ENCODE measurements around the gene TMEM247. TPM values are rescaled to one million over a fixed set of nuclear protein-coding genes. Genes with fewer than 3 reads are reported as not detected.

The TMEM247 gene
- total and polyA plus RNA-seq, 2 donors (not counting 3 experiments of a cell fraction or from before 2014, with no cell fraction given), result not detected

DNA sequence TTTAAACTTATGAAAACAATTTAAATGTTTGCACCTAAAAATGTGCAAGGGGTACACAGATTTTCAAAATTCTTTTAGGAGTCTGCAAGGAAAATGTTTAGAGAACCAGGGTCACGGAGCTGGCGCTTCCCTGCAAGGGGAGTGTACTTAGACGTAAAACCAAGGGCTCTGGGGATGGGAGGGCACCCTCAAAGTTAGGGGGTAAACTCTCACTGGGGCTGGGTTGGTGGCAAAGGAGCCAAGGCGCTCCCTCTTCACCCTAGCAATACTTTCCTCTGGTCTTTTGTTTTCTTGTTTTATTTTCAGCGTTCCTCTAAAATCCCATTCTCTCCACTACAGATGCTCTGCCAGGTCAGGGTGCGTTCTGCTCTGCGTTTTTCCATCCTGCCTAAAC, 20.0 kb downstream of the TMEM247 start:
- Histone ChIP-seq H3K4me1 (ENCODE audit: control insufficient read depth, extremely low read depth, insufficient read depth, low read length) (peaks cover 6% of the 10 kb centered on the region), H2AFZ (ENCODE audit: low read depth, low read length) (peak overlapping the region; percentile 92), H3K9me1 (replicated peaks; ENCODE audit: control insufficient read depth, extremely low read depth, insufficient read depth, low read length) (no peaks in the 10 kb centered on the region), H3K27ac (ENCODE audit: insufficient read depth, low read depth, low read length) (no peak overlapping the region), H3K79me2 (ENCODE audit: control insufficient read depth, insufficient read depth, low read length) (no peaks in the 10 kb centered on the region), H4K20me1 (replicated peaks; ENCODE audit: control insufficient read depth, extremely low read depth, insufficient read depth, low read length) (no peaks in the 10 kb centered on the region), H3K36me3 (ENCODE audit: control insufficient read depth in 2 of 2, extremely low read depth in 1 of 2, insufficient read depth in 2 of 2, low read length in 2 of 2) (no peaks in the 10 kb centered on the region), H3K27me3 (ENCODE audit: control insufficient read depth in 2 of 2, insufficient read depth in 2 of 2, low read length in 2 of 2) (no peaks in the 10 kb centered on the region), H3K9me3 (replicated peaks; ENCODE audit: control insufficient read depth, insufficient read depth, low read length) (no peaks in the 10 kb centered on the region), H3K9ac (replicated peaks; ENCODE audit: extremely low read depth, insufficient read depth, low read length) (peak overlapping the region; percentile 18), H3K4me3 (replicated peaks in 1 of 3; ENCODE audit: insufficient read depth in 1 of 3, low read depth in 1 of 3, low read length in 3 of 3) (peak overlapping the region; percentile 38 to 80 (median 63)), H3K4me2 (ENCODE audit: insufficient read depth, low read length) (peak overlapping the region; percentile 96)
- TF ChIP-seq MYC (IDR thresholded peaks at IDR 0.05; ENCODE audit: low read depth, low read length), result no peak
- TF ChIP-seq, protein P1, sequence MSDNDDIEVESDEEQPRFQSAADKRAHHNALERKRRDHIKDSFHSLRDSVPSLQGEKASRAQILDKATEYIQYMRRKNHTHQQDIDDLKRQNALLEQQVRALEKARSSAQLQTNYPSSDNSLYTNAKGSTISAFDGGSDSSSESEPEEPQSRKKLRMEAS (IDR thresholded peaks at IDR 0.05; ENCODE audit: insufficient read depth, insufficient read length), result no peak
- TF ChIP-seq GATA2 (IDR thresholded peaks at IDR 0.05; ENCODE audit: insufficient read depth, insufficient read length, low read depth, low read length), result no peak
- TF ChIP-seq POLR2A (IDR thresholded peaks at IDR 0.05; ENCODE audit: low read depth, low read length), result no peak
- no peak for TF ChIP-seq FOS (IDR thresholded peaks at IDR 0.05; ENCODE audit: borderline replicate concordance, insufficient read depth, low read length)
- no peak for TF ChIP-seq POLR2AphosphoS5 (IDR thresholded peaks at IDR 0.05; ENCODE audit: insufficient read depth, low read depth, low read length)
- TF ChIP-seq, protein P2, sequence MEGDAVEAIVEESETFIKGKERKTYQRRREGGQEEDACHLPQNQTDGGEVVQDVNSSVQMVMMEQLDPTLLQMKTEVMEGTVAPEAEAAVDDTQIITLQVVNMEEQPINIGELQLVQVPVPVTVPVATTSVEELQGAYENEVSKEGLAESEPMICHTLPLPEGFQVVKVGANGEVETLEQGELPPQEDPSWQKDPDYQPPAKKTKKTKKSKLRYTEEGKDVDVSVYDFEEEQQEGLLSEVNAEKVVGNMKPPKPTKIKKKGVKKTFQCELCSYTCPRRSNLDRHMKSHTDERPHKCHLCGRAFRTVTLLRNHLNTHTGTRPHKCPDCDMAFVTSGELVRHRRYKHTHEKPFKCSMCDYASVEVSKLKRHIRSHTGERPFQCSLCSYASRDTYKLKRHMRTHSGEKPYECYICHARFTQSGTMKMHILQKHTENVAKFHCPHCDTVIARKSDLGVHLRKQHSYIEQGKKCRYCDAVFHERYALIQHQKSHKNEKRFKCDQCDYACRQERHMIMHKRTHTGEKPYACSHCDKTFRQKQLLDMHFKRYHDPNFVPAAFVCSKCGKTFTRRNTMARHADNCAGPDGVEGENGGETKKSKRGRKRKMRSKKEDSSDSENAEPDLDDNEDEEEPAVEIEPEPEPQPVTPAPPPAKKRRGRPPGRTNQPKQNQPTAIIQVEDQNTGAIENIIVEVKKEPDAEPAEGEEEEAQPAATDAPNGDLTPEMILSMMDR (IDR thresholded peaks at IDR 0.05; ENCODE audit: extremely low read depth in 1 of 2, insufficient read depth in 1 of 2, low read depth in 1 of 2, low read length in 2 of 2), result no peak
- TF ChIP-seq JUN (IDR thresholded peaks at IDR 0.05; ENCODE audit: borderline replicate concordance, insufficient read depth, insufficient read length, low read depth), result no peak
- TF ChIP-seq EZH2 (IDR thresholded peaks at IDR 0.05; ENCODE audit: borderline replicate concordance, low read depth, low read length, severe bottlenecking), result no peak
- DNase-seq (ENCODE audit: low read depth, low spot score) (no peak), FAIRE-seq (peak; percentile 44)
- intact Hi-C loops (cut with micrococcal nuclease), result no loop called here
- BruUV-seq (replicated peaks), result no TSS peak
- ChIA-PET POLR2A (no interaction called here), CTCF (no interaction called here)
- dilution Hi-C loops (cut with MboI; ENCODE audit: extremely low pct_ligation_motif_present, low sequenced_read_pairs), result no loop called here
